CD14-positive monocyte (primary cell): ENCODE data around the gene PPM1F. TPM values are rescaled to one million over a fixed set of nuclear protein-coding genes. Genes with fewer than 3 reads are reported as not detected.

Experiments
- DNase-seq, 3 donors: peaks; one replicate each; pipeline ENCODE4 v3.0.0-alpha.2; 2011 to 2022
- H2AFZ ChIP-seq: 2 replicates; pipeline ENCODE4 v1.6.0; 2012; ENCODE audit warnings: mild to moderate bottlenecking, low read depth, low read length, inconsistent platforms; ENCODE audit not compliant: insufficient read depth, poor library complexity, severe bottlenecking
- H3K27ac ChIP-seq, 2 donors: 1 replicate in 1 of 2; 2 replicates in 1 of 2; pipeline ENCODE4 v1.5.1; 2012 to 2013; ENCODE audit warnings: low read length in 2 of 2, control low read depth in 1 of 2, inconsistent platforms in 1 of 2, low read depth in 1 of 2, mild to moderate bottlenecking in 1 of 2
- H3K27me3 ChIP-seq, 2 donors: one replicate each; pipeline versions ENCODE4 v1.6.0 to v1.6.1; 2011 to 2013; ENCODE audit warnings: low read length in 2 of 2; ENCODE audit not compliant: control insufficient read depth in 2 of 2, insufficient read depth in 2 of 2
- H3K36me3 ChIP-seq, 2 donors: replicated peaks in 1 of 2; 1 replicate in 1 of 2; 2 replicates in 1 of 2; pipeline versions ENCODE4 v1.5.1 to v1.6.1; 2012 to 2013; ENCODE audit warnings: low read length in 2 of 2, control low read depth in 1 of 2, inconsistent platforms in 1 of 2, mild to moderate bottlenecking in 1 of 2; ENCODE audit not compliant: insufficient read depth in 2 of 2, control insufficient read depth in 1 of 2
- H3K4me1 ChIP-seq, 2 donors: 1 replicate in 1 of 2; 2 replicates in 1 of 2; pipeline versions ENCODE4 v1.5.1 to v1.6.1; 2012 to 2013; ENCODE audit warnings: low read length in 2 of 2, control low read depth in 1 of 2, inconsistent platforms in 1 of 2, mild to moderate bottlenecking in 1 of 2, moderate library complexity in 1 of 2; ENCODE audit not compliant: insufficient read depth in 2 of 2, control insufficient read depth in 1 of 2
- H3K4me2 ChIP-seq: replicated peaks from 2 replicates; pipeline ENCODE3; 2012; ENCODE audit warnings: low read length, moderate library complexity, mild to moderate bottlenecking; ENCODE audit not compliant: poor library complexity, severe bottlenecking; ENCODE audit errors: extremely low read depth
- H3K4me3 ChIP-seq, 3 experiments: fragments of 200-600 bp in 1 of 3; sonication (generic) in 1 of 3; replicated peaks in 1 of 3; 1 replicate in 2 of 3; 2 replicates in 1 of 3; pipeline ENCODE4 v1.5.1; 2011 to 2013; ENCODE audit warnings: low read length in 3 of 3, mild to moderate bottlenecking in 3 of 3, control low read depth in 2 of 3, low read depth in 2 of 3, inconsistent platforms in 1 of 3, moderate library complexity in 1 of 3
- H3K79me2 ChIP-seq: 2 replicates; pipeline ENCODE4 v1.6.0; 2012; ENCODE audit warnings: mild to moderate bottlenecking, control low read depth, inconsistent platforms, low read length, moderate library complexity; ENCODE audit not compliant: insufficient read depth
- H3K9ac ChIP-seq: 2 replicates; pipeline ENCODE4 v1.6.0; 2017; ENCODE audit warnings: low read length, mild to moderate bottlenecking; ENCODE audit not compliant: insufficient read depth, poor library complexity, severe bottlenecking
- H3K9me3 ChIP-seq, 2 donors: replicated peaks in 1 of 2; 1 replicate in 1 of 2; 2 replicates in 1 of 2; pipeline versions ENCODE4 v1.5.1 to v1.6.1; 2012 to 2013; ENCODE audit warnings: low read length in 2 of 2, control low read depth in 1 of 2; ENCODE audit not compliant: control insufficient read depth in 1 of 2, insufficient read depth in 1 of 2
- H4K20me1 ChIP-seq: 2 replicates; pipeline ENCODE4 v1.6.0; 2012; ENCODE audit warnings: mild to moderate bottlenecking, low read length, control low read depth, moderate library complexity; ENCODE audit not compliant: insufficient read depth
- H3K27ac Mint-ChIP-seq, 7 donors: one replicate each; pipeline ENCODE4 v1.8.0; 2020; ENCODE audit warnings: mild to moderate bottlenecking in 7 of 7, mixed read lengths in 7 of 7, moderate library complexity in 6 of 7, inconsistent platforms in 2 of 7
- H3K27me3 Mint-ChIP-seq, 3 donors: one replicate each; pipeline ENCODE4 v1.8.0; 2021 to 2022; ENCODE audit warnings: low read depth in 3 of 3, mild to moderate bottlenecking in 3 of 3, mixed read lengths in 3 of 3, moderate library complexity in 3 of 3, inconsistent platforms in 1 of 3
- H3K36me3 Mint-ChIP-seq, 2 donors: one replicate each; pipeline ENCODE4 v1.8.0; 2020; ENCODE audit warnings: mixed read lengths in 2 of 2, inconsistent platforms in 1 of 2, mild to moderate bottlenecking in 1 of 2
- H3K4me1 Mint-ChIP-seq: one replicate; pipeline ENCODE4 v1.8.0; 2020; ENCODE audit warnings: mild to moderate bottlenecking, mixed read lengths
- H3K4me3 Mint-ChIP-seq, 2 donors: one replicate each; pipeline ENCODE4 v1.8.0; 2020; ENCODE audit warnings: mild to moderate bottlenecking in 2 of 2, mixed read lengths in 2 of 2, moderate library complexity in 1 of 2
- H3K9me3 Mint-ChIP-seq, 7 donors: one replicate each; pipeline ENCODE4 v1.8.0; 2020 to 2022; ENCODE audit warnings: mixed read lengths in 7 of 7, mild to moderate bottlenecking in 6 of 7, moderate library complexity in 6 of 7, inconsistent platforms in 2 of 7
- WGBS: methylation state at CpG from one replicate; pipeline ENCODE4 v1.1.5; 2013; ENCODE audit warnings: missing lambda C conversion rate; ENCODE audit not compliant: insufficient coverage; 5-methylcytosine and 5-hydroxymethylcytosine counted together
- intact Hi-C, 2 donors: fragments of 100-400 bp; cut with micrococcal nuclease; formaldehyde crosslinking; loops; one replicate each; pipeline versions ENCODE4 v1.15.0 to v1.15.1; 2023
- polyA plus RNA-seq, 3 donors: library from polyadenylated mRNA; depleted of rRNA in 1 of 3; unstranded in 2 of 3; stranded (reverse) in 1 of 3; fragments of 300-500 nt in 2 of 3; fragments of >200 nt in 1 of 3; fragmentation: Illumina TruSeq in 2 of 3; gene quantifications; 1 replicate in 2 of 3; 2 replicates in 1 of 3; pipeline ENCODE4 v1.2.3, GENCODE V29; 2012 to 2021
- TF ChIP-seq, protein P1 (sequence below): fragments of 200-600 bp; IDR thresholded peaks from one replicate; pipeline ENCODE4 v1.8.0; 2022; ENCODE audit warnings: antibody characterized with exemption, mild to moderate bottlenecking

Gene PPM1F
- polyA plus RNA-seq, 3 donors = 28.8 to 95.0 (median 37.2) TPM

DNA sequence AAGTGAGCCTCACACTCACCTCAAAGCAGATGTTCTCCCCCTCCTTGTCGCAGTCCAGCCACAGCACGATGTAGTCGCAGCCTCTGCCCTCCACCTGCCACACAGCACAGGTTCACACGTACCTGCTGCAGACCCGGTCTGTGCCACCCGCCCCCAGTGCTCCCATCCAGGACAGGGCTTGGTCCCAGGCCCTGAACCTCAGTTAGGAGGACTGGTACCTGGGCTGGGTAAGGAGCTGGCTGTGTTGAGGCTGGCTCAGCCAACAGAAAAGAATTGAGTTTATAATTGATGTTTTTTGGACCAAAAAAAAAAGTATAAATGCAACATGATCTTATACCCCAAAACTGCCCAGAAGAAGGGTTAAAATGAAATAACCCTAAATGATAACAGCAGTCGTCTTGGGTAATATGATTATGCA lies 19.2 kb upstream of the PPM1F start:
- DNase-seq = no peak
- Histone ChIP-seq H3K4me2 (no peak overlapping the region), H3K4me1 (no peaks in the 10 kb centered on the region), H3K79me2 (peaks cover 15% of the 10 kb centered on the region), H3K27ac (no peak overlapping the region), H3K4me3 (no peak overlapping the region), H3K9me3 (no peaks in the 10 kb centered on the region), H3K9ac (no peak overlapping the region), H3K36me3 (peaks cover 80 to 96% of the 10 kb centered on the region in 2 donors), H4K20me1 (peaks cover 31% of the 10 kb centered on the region), H2AFZ (no peak overlapping the region), H3K27me3 (no peaks in the 10 kb centered on the region)
- Mint-ChIP-seq H3K4me3 (no peak overlapping the region), H3K36me3 (peaks cover 72 to 89% of the 10 kb centered on the region in 2 donors), H3K9me3 (no peaks in the 10 kb centered on the region), H3K4me1 (no peaks in the 10 kb centered on the region), H3K27me3 (no peaks in the 10 kb centered on the region), H3K27ac (no peak overlapping the region)
- 100% methylated on average over 2 of the region's 7 CpGs for WGBS
- intact Hi-C loops = no loop called here
- TF ChIP-seq, protein P1, sequence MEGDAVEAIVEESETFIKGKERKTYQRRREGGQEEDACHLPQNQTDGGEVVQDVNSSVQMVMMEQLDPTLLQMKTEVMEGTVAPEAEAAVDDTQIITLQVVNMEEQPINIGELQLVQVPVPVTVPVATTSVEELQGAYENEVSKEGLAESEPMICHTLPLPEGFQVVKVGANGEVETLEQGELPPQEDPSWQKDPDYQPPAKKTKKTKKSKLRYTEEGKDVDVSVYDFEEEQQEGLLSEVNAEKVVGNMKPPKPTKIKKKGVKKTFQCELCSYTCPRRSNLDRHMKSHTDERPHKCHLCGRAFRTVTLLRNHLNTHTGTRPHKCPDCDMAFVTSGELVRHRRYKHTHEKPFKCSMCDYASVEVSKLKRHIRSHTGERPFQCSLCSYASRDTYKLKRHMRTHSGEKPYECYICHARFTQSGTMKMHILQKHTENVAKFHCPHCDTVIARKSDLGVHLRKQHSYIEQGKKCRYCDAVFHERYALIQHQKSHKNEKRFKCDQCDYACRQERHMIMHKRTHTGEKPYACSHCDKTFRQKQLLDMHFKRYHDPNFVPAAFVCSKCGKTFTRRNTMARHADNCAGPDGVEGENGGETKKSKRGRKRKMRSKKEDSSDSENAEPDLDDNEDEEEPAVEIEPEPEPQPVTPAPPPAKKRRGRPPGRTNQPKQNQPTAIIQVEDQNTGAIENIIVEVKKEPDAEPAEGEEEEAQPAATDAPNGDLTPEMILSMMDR = no peak

DNA sequence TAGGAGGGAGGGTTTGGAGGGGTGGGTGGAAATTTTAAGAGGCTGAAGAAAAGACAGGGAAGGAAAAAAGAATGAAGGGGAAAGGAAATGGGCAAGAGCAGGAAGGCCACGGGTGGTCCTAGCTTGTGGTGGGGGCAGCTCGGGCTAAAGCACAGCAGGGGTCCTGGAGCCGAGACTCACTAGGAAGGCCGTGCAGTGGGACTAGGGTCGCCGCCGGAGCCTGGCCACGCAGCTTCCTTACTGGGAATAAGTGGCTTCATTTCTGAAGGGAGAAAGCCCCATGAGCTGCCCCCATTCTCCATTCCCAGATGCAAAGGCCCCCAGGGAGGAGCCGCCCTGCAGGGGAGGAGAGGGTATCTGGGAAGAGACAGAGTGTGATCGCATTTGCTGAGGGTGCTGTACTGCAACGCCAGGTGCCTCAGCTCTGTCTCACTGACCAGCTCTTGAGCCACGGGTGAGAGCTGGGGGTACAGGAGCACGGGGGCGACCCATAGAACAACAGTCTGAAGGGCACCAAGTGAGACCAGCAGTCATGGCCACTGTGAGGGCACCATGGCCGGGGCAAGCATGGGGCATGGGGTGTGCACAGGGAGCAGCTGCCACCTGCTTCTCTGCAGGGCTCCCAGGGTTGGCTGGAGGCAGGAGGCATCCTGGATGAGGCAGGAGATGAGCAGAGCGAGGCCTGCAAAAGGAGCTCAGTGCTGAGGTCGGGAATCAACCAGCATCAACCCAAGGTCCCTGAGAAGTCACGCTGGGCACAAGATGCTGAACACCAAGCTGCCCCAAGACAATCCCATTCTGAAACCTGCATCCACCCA lies 18.4 kb upstream of the PPM1F start:
- H3K27ac Mint-ChIP-seq = peak overlapping the region in 1 of 7 donors; percentile 48
- no peaks in the 10 kb centered on the region for H3K4me1 Mint-ChIP-seq
- TF ChIP-seq, protein P1 = no peak
- H3K4me3 ChIP-seq = no peak overlapping the region
- H3K27ac ChIP-seq = no peak overlapping the region
- no peaks in the 10 kb centered on the region for H3K9me3 ChIP-seq
- no peaks in the 10 kb centered on the region for H3K9me3 Mint-ChIP-seq
- 95% methylated on average over 13 of the region's 18 CpGs for WGBS
- H3K9ac ChIP-seq = no peak overlapping the region
- H3K4me3 Mint-ChIP-seq = no peak overlapping the region
- H3K27me3 ChIP-seq = no peaks in the 10 kb centered on the region
- no peaks in the 10 kb centered on the region for H3K27me3 Mint-ChIP-seq
- DNase-seq = no peak
- no peak overlapping the region for H2AFZ ChIP-seq
- peaks cover 22% of the 10 kb centered on the region for H4K20me1 ChIP-seq
- H3K79me2 ChIP-seq = peaks cover 8% of the 10 kb centered on the region
- intact Hi-C loops = no loop called here
- peaks cover 80 to 94% of the 10 kb centered on the region in 2 donors for H3K36me3 Mint-ChIP-seq
- H3K4me2 ChIP-seq = no peak overlapping the region
- H3K4me1 ChIP-seq = no peaks in the 10 kb centered on the region
- peaks cover 88 to 99% of the 10 kb centered on the region in 2 donors for H3K36me3 ChIP-seq
